ENCODE results near the gene PFAS.

Gene PFAS

DNA sequence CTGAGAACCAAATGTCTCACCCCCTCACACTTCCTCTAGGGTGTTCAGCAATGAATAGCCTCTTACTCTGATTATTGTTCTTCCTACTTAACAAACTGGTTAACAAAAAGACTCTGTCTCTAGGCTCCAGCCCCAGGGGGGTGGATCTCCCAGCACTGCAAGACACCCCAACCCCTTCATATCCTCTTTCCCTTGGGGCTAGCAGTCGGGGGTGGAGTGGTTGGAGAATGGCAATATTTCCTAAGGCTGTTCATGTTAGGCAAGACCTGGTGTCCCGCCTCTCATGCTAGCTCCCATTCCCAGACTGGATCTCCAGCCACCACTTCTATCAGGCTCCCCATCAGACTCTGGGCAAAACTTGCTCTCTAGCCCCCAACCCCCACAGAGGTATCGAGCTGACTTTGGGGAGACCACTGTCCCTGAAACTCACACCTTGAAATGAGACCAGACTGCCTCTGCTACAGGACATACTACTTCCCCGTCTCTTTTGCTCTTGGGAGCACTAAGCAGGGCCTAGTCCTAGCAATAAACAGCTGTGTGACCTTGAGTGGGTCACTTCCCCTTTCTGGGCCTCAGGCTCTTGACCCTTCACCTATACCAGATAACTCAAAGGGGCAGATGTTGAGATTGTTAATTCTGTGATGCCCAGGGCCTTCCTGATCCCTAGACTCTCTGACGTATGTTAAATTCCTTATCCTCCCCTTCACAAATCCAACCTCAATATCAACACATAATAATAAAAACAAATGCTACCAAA, 43.7 kb downstream of the PFAS start:
- no peak overlapping the region for H3K4me3 ChIP-seq (ENCODE audit: low read depth, low read length)
- TF ChIP-seq, protein P1, sequence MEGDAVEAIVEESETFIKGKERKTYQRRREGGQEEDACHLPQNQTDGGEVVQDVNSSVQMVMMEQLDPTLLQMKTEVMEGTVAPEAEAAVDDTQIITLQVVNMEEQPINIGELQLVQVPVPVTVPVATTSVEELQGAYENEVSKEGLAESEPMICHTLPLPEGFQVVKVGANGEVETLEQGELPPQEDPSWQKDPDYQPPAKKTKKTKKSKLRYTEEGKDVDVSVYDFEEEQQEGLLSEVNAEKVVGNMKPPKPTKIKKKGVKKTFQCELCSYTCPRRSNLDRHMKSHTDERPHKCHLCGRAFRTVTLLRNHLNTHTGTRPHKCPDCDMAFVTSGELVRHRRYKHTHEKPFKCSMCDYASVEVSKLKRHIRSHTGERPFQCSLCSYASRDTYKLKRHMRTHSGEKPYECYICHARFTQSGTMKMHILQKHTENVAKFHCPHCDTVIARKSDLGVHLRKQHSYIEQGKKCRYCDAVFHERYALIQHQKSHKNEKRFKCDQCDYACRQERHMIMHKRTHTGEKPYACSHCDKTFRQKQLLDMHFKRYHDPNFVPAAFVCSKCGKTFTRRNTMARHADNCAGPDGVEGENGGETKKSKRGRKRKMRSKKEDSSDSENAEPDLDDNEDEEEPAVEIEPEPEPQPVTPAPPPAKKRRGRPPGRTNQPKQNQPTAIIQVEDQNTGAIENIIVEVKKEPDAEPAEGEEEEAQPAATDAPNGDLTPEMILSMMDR (IDR thresholded peaks at IDR 0.05; ENCODE audit: borderline replicate concordance, insufficient read depth, low read depth, low read length) = no peak

- H3K4me3 ChIP-seq (ENCODE audit: low read depth, low read length) = no peak overlapping the region
- TF ChIP-seq, protein P1 (IDR thresholded peaks at IDR 0.05; ENCODE audit: borderline replicate concordance, insufficient read depth, low read depth, low read length) = no peak
These were observed 45.3 kb downstream of the PFAS start for GRCh38 chr17:8294361-8294760.

DNA sequence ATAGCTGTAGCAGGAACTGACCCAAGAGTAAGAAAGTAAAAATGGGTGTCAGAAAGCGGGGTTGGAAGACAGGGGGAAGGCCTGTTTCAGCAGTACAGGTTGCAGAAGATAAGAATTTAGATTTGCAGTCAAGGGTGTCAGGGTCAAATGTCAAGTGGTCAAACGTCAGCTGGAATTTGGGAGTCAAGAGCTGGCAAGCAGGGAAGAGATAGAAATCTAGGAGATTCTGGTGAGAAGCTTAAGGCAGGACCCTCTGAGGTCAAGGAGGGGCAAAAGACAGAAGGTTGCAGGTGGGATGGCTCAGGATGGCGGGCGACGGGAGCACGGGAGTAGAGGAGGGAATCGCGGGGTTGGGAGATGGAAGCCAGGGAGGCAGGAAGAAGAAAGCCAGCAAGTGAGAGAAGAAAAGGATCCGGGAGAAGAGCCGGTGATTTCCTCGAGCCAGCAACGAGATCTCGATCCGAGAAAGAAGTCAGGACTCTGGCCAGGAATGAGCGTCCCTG, 45.8 kb downstream of the PFAS start:
- H3K4me3 ChIP-seq (ENCODE audit: low read depth, low read length) = peak overlapping the region; percentile 77
- TF ChIP-seq, protein P1 (IDR thresholded peaks at IDR 0.05; ENCODE audit: borderline replicate concordance, insufficient read depth, low read depth, low read length) = no peak

GRCh38 chr17:8300226-8300625, 51.1 kb downstream of the PFAS start:
- H3K4me3 ChIP-seq (ENCODE audit: low read depth, low read length) = no peak overlapping the region
- TF ChIP-seq, protein P1 (IDR thresholded peaks at IDR 0.05; ENCODE audit: borderline replicate concordance, insufficient read depth, low read depth, low read length) = no peak

DNA sequence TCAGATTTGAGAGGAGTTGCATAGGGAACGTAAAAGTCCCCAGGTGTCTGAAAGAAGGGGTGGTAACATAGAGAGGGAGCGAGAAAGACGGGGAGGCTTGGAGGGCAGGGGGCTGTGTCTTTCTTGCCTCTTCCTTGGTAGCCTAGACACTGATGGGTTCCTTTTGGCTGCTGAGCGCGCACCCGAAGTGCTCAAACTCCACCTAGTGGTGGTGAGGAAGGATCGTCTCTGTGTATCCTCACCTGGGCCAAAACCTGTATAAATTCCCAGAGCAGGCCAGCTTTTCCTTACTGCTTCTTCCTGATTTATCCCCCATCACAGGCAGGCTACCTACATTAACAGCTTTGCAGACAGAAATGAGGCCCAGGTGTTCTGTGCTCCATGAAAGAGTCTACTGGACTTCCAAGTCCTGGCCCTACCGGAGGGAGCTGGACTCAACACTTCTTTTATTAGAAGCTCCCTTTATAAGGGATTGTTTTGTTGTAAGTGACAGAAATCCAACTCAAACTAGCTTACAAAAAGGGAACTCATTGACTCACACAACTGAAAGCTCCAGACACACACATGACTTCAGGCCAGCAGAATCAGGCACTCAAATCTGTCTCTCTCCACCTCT, 51.6 kb downstream of the PFAS start:
- TF ChIP-seq, protein P1 (IDR thresholded peaks at IDR 0.05; ENCODE audit: borderline replicate concordance, insufficient read depth, low read depth, low read length) = peak; percentile 88
- H3K4me3 ChIP-seq (ENCODE audit: low read depth, low read length) = no peak overlapping the region

- H3K4me3 ChIP-seq (ENCODE audit: low read depth, low read length) = no peak overlapping the region
- TF ChIP-seq, protein P1 (IDR thresholded peaks at IDR 0.05; ENCODE audit: borderline replicate concordance, insufficient read depth, low read depth, low read length) = no peak
These were observed 61.6 kb downstream of the PFAS start for GRCh38 chr17:8310601-8311123.
